MM.1S (cell line): ENCODE data around the gene OR6K2.

Source experiments
- CTCF ChIP-seq: fragments of 300-600 bp; sonication (generic); IDR thresholded peaks from 2 replicates; pipeline ENCODE4 v1.5.1; 2016; ENCODE audit warnings: antibody characterized with exemption, low read length, mixed read lengths
- EZH2 ChIP-seq: fragments of 300-600 bp; sonication (generic); optimal IDR thresholded peaks from 2 replicates; pipeline ENCODE3; 2017; ENCODE audit warnings: low read depth, mild to moderate bottlenecking, antibody characterized with exemption, low read length, mixed read lengths

GRCh38 chr1:158700552-158700951 is at the start of gene OR6K2:
- TF ChIP-seq CTCF (no peak), EZH2 (no peak)
